ENCODE results near the gene INPP5E.

Gene INPP5E

GRCh38 chr9:136403915-136404800 is 35.5 kb downstream of the INPP5E start:
- peak; percentile 31 to 40 for ATAC-seq

- peak; percentile 81 for ATAC-seq
Measured at GRCh38 chr9:136403538-136403914, 36.1 kb downstream of the INPP5E start.

- ATAC-seq: no peak
Measured at GRCh38 chr9:136402067-136402466, 37.6 kb downstream of the INPP5E start.

DNA sequence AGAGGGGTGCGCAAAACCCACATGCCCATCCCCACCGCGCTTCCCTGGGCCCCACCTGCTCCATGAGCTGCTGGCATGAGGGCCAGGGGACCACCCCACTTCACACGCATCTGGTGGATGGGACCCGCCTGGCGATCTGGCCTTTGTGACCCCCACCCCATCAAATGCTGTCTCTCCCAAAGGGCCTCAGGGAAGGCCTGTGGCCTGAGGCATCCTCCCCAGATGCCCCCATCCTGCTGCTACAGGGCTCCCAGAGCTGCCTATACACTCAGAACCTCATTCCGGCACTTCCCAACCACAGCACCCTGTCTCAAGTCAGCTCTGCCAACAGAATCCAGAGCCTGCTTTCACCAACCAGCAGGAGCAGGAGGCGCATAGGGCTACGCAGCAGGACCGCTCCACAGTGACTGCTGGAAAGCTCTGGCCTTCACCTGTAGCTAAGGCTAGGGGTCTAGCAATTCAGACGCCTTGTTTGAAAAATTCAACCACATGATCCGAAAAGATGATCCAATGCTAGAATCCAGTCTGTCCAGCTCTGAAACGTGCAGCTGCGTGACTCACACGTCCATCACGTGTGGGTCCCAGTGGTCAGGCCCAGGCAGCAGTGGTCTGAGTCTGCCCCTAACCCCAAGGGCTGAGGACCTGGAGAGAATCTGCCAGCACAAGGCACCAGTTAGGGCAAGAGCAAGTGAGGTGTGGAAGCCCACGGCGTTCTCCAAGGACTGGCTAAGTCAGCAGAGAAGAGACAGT is 38.3 kb downstream of the INPP5E start:
- no peak for ATAC-seq

DNA sequence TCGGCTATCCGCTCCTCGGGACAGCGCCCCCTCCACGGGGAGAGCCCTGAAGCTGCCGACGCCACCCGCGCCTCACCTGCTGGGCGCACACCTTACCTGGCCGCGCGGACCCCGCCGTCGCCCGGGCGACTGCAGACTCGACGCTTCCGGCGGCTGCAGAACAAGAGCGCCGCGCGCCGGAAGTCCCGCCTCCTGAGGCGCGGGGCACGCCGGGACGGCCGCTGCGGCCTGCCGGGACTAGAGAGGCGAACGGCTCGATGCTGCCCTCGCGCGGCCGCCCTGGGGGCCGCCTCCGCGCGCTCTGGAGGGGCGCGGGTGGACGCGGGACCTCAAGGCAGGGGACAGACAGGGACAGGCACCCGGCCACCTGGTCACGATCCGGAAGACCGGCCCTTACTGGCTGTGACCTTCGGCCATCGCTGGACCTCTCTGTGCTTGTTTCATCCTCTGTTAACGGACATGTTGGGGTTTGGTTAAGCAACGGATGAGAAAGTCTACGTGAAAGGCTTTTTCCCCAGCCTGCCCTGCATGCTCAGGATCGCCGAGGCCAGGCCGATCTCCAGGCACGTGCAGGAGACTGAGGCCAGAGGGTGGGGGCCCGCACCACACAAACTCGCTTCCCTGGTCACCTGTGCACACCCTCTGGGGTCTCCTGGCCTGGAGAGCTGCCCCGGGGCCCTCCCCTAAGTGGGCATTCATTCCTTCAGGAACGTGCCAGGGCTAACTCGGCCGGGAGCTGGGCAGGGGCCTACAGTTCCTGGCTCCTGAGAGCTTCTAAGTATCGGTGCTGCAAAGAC is 39.4 kb downstream of the INPP5E start, which contains the start of gene SNAPC4:
Gene SNAPC4 (minus strand): TSS at position 133 of the 797 bp plus-strand sequence. CDS start 1,742 bp downstream, outside the sequence.
- peak; percentile 64 to 68 for ATAC-seq

DNA sequence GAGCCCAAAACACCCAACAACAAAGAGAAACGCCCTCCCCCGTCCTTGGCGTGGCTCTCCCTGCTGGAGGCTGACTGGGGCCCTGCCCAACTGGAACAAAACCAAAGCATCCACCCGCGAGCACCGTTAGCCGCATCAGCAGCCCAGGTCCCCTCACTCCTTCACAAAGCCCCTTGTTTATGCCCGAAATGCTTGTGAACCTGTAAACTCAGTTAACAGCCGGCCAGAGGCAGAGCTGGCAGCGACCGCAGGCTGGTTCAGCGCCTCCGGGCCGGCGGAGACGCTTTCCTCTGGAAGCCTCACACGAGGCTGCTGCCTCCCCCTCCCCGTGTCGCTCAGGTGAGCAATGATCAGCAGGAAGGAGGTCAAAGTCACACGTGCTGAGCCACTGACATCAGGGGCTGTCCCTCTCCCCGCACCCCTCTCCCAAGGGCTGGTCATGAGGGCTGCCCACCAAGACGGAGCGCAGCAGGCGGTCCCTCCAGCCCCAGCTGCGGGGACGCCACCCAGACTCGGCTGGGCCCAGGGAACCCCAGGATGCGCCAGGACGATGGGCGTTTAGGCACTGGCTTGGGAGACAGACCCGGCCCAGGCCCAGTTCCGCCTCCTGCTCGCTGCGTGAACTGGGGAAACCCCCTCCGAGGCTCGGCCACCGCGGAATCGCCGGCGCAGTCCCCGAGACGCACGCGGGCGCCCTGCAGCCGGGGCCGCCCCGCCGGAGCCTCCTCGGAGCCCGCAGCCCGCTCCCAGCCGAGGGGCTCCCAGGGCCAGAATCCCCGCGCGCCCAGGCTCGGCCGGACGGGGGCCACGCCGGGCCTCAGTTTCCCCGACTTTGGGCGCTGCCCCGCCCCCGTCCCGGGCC is 40.2 kb downstream of the INPP5E start:
- ATAC-seq: peak; percentile 18 to 31

GRCh38 chr9:136398286-136398685 is 41.4 kb downstream of the INPP5E start:
- no peak for ATAC-seq

GRCh38 chr9:136397643-136398042 is 42.0 kb downstream of the INPP5E start:
- ATAC-seq: no peak

DNA sequence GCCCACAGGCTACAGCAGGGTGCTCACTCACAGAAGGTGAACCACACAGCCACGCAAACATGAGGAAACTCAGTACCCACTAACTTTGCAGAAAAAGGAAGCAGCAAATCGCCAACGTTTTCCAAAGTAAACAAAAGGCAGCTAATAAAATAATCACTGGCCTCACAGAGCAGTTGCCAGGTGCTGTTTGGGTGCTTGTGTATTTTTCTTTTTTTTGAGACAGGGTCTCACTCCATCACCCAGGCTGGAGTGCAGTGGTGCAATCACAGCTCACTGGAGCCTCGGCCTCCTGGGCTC is 43.5 kb downstream of the INPP5E start:
- ATAC-seq: no peak

GRCh38 chr9:136395345-136396218 is 44.1 kb downstream of the INPP5E start:
- ATAC-seq: no peak

DNA sequence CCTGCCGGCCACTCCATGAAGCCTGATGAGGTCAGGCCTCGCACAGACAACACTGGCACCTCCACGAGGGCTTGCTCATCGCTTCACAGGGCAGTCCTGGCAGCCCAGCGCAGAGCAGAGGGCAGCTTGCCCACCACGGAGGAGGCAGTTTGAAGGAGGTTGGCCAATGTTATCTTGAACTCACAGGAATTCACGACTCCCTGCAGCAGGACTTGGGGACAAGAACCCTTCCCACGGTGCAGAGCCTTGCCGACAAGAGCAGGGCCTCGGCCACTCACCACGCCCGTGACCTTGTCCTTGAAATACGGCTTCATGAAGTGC is 44.7 kb downstream of the INPP5E start:
- ATAC-seq: no peak

DNA sequence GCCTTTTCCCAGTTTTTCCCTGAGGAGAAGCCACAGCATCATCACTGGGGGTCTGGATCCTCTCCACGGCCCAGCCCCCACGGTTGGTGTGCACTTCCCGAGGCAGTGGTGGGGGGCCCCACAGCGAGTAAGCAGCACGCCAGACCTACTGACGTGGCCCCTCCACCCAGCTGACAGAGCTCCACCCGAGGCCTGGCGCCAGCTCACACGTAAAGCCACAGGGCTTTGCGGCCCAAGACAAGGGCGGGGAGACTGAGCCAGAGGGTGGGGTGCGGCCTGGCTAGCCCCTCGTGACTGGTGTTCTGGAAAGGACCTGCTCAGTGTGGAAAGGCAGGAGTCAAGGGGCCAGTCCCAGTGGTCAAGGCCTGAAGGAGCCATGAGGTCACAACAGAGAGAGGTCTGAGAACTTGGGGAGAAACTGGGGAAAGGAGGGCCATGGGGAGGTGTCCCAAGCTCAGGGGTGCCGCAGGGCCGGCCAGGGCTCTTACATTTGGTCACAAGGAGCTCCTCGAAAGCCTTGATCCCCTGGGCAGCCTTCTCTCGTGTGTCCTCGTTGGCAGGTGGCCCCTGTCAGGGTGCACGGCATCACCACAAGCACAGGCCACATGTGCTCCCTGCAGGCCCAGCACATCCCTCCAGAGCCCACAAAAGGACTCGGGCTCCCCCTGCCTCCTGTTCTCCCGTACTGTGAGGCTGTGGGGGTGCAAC is 45.2 kb downstream of the INPP5E start:
- no peak for ATAC-seq

DNA sequence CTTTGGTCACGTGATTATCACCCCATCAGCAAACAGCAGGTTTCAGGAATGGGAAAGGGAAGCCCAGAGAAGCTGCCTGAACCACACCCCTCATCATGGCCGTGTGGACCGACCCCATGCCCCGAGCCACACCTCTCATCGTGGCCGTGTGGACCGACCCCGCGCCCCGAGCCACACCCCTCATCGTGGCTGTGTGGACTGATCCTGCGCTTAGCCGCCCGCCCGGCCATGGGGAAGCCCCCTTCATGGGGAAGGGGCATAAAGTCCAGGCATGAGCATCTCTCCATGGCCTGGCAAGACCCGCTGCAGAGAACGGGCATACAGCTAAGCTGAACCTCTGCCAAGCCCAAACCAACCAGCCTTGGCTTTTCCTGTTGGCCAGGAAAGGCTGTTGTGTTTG is 46.1 kb downstream of the INPP5E start:
- ATAC-seq: no peak

GRCh38 chr9:136392538-136393449 is 46.9 kb downstream of the INPP5E start:
- no peak for ATAC-seq

DNA sequence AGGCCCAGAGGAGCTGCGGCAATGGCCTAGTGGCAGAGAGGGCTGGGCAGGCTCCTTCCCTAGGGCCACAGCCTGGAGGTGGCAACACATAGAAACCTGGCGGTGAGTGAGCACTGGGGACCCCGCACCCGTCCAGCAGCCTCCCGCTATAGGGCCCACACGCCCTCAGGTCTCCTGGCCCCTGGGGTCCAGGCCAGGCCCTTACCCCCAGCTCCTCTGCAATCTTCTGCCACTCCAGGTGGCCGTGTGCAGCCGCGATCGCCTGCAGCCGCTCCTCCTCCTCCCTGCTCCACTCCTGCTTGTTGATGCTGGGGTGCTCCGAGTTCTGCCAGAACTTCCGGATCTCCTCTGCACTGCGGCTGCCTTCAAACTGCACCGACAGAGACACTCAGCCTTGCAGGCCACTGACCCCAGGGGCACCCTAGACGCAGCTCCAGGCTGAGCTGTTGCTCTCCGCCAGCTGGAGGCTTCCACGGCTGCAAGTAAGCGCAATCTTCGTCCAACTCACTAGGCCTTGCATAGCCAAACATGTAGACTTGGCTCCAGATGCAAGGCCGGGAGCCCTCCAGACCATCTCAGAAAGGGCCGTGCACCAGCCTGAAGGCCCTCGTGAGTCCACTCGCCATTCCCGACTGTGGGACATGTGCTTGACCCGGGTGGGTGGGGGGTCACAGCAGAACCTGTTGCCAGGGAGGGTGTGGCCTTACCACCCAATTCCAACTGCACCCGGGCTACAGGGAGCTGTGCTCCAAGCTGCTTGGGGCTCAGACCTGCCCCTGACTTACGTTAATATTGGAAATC is 47.7 kb downstream of the INPP5E start:
- ATAC-seq: no peak

DNA sequence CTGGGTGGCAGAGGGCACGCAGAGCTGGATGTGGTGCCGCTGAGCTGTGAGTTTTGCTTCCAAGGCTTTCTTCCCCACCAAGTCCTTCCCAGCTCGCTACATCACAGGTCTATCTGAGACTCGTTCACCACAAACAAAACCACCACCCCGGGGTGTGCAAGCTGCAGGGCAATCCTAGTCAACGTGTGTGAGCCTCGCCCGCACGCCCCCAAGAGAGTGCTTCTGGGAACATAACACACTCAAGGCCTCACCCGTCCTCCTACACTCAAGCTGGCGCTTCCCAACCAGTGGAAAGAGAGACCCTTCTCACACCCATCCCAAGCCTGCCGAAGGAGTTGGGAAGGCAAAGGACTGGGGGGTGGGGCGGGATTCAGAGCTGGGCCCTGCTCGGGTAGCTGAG is 50.2 kb downstream of the INPP5E start:
- no peak for ATAC-seq

DNA sequence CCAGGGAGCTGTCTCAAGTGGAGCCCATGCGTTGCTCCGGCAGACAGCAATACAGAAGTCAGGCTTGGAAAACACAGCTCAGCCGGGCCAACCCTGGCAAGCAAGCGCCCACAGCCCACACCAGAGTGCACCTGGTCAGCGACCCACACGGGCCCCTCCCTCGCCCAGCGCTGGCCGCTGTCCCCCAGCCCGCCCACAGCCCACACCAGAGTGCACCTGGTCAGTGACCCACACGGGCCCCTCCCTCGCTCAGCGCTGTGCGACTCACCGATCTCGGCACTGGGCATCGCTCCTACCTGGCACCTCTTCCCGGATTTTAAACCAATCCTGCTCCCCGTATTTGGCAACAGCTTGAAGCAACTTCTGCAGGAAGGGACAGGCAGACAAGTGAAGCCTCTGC is 52.4 kb downstream of the INPP5E start:
- no peak for ATAC-seq

GRCh38 chr9:136386018-136386417 is 53.6 kb downstream of the INPP5E start:
- no peak for ATAC-seq

- peak; percentile 90 for ATAC-seq
Measured at GRCh38 chr9:136385015-136385414, 54.6 kb downstream of the INPP5E start.
